Upper lobe of left lung (tissue), 4 donors: ENCODE results near the gene NAV1.

Experiments used
- EP300 ChIP-seq, 4 donors: sonication (generic); formaldehyde crosslinking; IDR thresholded peaks; one replicate each; pipeline ENCODE4 v1.5.1; 2017; ENCODE audit warnings: antibody characterized with exemption in 4 of 4, control low read depth in 2 of 4
- POLR2A ChIP-seq, 4 donors: fragments of 450-650 bp; IDR thresholded peaks; one replicate each; pipeline ENCODE4 v1.5.1; 2016 to 2017; ENCODE audit warnings: antibody characterized with exemption in 4 of 4, mild to moderate bottlenecking in 2 of 4
- POLR2AphosphoS5 ChIP-seq, 2 donors: sonication (generic); formaldehyde crosslinking; IDR thresholded peaks; one replicate each; pipeline ENCODE4 v1.5.1; 2017; ENCODE audit warnings: antibody characterized with exemption in 2 of 2
- TF ChIP-seq, protein P1 (sequence below), 6 experiments: fragments of 450-650 bp in 4 of 6; fragments of 200-600 bp in 2 of 6; sonication (generic) in 2 of 6; IDR thresholded peaks; one replicate each; pipeline ENCODE4 v1.5.1; 2016 to 2019; ENCODE audit warnings: antibody characterized with exemption in 6 of 6

- no peak for TF ChIP-seq EP300 (IDR thresholded peaks at IDR 0.05)
- TF ChIP-seq, protein P1, sequence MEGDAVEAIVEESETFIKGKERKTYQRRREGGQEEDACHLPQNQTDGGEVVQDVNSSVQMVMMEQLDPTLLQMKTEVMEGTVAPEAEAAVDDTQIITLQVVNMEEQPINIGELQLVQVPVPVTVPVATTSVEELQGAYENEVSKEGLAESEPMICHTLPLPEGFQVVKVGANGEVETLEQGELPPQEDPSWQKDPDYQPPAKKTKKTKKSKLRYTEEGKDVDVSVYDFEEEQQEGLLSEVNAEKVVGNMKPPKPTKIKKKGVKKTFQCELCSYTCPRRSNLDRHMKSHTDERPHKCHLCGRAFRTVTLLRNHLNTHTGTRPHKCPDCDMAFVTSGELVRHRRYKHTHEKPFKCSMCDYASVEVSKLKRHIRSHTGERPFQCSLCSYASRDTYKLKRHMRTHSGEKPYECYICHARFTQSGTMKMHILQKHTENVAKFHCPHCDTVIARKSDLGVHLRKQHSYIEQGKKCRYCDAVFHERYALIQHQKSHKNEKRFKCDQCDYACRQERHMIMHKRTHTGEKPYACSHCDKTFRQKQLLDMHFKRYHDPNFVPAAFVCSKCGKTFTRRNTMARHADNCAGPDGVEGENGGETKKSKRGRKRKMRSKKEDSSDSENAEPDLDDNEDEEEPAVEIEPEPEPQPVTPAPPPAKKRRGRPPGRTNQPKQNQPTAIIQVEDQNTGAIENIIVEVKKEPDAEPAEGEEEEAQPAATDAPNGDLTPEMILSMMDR (IDR thresholded peaks at IDR 0.05) = no peak
- no peak for TF ChIP-seq POLR2A (IDR thresholded peaks at IDR 0.05)
- no peak for TF ChIP-seq POLR2AphosphoS5 (IDR thresholded peaks at IDR 0.05)
These were observed 44.7 kb downstream of the NAV1 start for GRCh38 chr1:201583663-201584062.
